GM12874 (cell line): ENCODE measurements around the gene TFE3.

Experiments used
- TF ChIP-seq, protein P1 (sequence below): IDR thresholded peaks from 2 replicates; pipeline ENCODE4 v1.5.1; 2011; ENCODE audit warnings: low read depth, mild to moderate bottlenecking, control low read depth, low read length, moderate library complexity; ENCODE audit not compliant: insufficient read depth

Gene TFE3

GRCh38 chrX:48997865-48998264 lies 45.3 kb downstream of the TFE3 start:
- TF ChIP-seq, protein P1, sequence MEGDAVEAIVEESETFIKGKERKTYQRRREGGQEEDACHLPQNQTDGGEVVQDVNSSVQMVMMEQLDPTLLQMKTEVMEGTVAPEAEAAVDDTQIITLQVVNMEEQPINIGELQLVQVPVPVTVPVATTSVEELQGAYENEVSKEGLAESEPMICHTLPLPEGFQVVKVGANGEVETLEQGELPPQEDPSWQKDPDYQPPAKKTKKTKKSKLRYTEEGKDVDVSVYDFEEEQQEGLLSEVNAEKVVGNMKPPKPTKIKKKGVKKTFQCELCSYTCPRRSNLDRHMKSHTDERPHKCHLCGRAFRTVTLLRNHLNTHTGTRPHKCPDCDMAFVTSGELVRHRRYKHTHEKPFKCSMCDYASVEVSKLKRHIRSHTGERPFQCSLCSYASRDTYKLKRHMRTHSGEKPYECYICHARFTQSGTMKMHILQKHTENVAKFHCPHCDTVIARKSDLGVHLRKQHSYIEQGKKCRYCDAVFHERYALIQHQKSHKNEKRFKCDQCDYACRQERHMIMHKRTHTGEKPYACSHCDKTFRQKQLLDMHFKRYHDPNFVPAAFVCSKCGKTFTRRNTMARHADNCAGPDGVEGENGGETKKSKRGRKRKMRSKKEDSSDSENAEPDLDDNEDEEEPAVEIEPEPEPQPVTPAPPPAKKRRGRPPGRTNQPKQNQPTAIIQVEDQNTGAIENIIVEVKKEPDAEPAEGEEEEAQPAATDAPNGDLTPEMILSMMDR = no peak

DNA sequence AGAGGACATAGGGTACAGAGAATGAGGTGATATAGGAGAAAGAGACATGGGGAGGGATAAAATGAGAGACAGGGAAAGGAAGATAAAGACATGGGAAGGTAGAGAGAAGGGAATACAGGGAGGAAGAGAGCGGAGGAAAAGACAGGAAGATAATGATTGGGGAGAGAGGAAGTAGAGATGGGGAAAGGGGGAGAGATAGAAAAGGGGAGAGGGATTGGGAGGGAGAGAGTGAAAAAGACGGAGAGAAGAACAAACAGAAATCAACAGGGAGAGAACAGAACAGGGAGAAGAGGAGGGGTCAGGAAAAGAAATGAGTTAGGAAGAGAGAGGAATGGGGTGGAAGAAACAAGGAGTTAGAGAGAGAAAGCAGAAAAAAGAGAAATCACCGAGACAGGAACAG lies 45.7 kb downstream of the TFE3 start:
- TF ChIP-seq, protein P1 = no peak

DNA sequence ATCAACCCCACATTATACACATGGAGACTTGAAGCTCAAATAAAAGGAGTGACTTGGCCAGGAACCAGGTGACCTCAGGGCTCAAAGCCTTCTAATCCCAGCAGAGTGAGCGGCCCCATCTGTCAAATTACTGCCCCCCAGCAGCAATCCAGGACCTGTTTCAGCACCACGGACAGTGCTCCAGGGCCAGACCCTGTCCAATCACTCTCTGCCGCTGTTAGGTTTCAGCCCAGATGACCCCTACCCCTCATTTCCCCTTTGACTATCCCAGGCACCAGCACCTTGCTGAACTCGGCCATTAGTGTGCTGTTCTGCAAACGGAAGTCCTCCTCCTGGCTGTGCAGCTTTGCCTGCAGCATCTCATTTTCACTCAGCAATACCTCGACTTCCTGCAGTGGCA lies 46.2 kb downstream of the TFE3 start:
- TF ChIP-seq, protein P1 = no peak

GRCh38 chrX:48992341-48992740 lies 50.8 kb downstream of the TFE3 start:
- TF ChIP-seq, protein P1 = no peak

DNA sequence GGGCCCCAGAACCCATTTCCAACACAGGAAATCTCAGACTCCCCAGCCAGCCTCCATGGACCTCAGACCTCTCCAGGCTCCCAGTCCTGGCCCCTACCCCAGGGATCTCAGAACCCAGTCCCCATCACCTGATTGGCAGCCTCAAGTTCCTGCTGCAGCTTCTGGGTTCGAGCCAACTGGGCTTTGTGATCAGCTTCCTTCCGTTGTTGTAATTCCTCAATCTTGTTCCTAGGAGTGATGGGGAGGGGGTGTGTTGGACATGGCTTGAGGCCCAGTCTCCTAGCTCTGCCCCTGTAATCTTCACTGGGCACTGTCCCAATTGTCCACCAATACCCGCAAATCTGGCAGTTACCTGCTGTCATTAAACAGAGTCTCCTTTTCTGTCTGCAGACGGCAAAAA lies 53.7 kb downstream of the TFE3 start:
- TF ChIP-seq, protein P1 = no peak

DNA sequence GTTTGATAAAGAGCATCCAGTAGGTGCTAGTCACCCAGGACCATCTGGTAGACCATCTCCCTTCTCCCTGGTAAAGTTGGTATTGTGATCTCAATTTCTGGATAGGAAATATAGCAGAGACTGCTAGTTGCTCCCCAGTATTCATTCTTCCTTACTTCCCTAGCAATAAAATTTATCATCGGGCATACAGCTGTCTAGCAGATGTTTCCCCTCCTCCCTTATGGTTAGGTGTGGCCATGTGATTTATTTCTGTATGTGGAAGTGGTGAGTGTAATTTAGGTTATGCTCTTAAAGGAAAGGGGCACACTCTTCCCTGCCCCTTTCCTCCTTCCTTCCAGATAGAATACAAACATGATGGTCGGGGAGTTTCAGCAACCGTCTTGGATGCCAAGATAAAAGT lies 59.3 kb downstream of the TFE3 start:
- TF ChIP-seq, protein P1 = no peak

GRCh38 chrX:48983081-48983480 lies 60.1 kb downstream of the TFE3 start:
- TF ChIP-seq, protein P1 = no peak

DNA sequence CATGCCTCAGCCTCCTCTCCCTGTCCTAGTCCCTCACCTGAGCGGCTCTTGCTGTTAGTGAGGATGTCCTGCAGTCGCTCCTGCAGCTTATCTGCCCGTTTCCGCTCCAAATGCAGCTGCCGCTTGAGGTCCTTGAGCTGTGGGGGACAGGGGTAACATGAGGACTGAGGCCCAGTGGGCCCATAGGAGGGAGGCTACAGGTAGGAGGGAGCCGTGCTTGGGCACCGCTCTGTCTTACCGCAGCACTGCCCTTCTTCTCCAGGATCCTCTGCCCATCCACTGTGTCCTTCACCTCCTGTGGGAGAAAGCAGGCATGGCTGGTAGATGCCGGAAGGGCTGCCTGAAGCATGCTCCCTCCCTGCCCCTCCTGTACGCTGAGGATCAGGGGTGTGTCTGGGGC lies 62.0 kb downstream of the TFE3 start:
- TF ChIP-seq, protein P1 = no peak
